BE2C (cell line): ENCODE data around the gene TPI1.

ENCODE experiments used
- DNase-seq: peaks from one replicate; pipeline ENCODE4 v3.0.0-alpha.2; 2020
- H3K27me3 ChIP-seq: fragments of 250-450 bp; sonication (Bioruptor Pico); 2 replicates; pipeline ENCODE4 v1.5.1; 2020; ENCODE audit warnings: mild to moderate bottlenecking
- H3K36me3 ChIP-seq: fragments of 250-450 bp; sonication (Bioruptor Pico); 2 replicates; pipeline ENCODE4 v1.5.1; 2020; ENCODE audit warnings: mild to moderate bottlenecking
- H3K4me1 ChIP-seq: fragments of 250-450 bp; sonication (Bioruptor Pico); 2 replicates; pipeline ENCODE4 v1.5.1; 2020
- H3K4me3 ChIP-seq: 2 replicates; pipeline ENCODE4 v1.5.1; 2011; ENCODE audit warnings: low read depth, low read length
- H3K9me3 ChIP-seq: fragments of 250-450 bp; sonication (Bioruptor Pico); 2 replicates; pipeline ENCODE4 v1.5.1; 2020
- CTCF ChIP-seq: IDR thresholded peaks from 2 replicates; pipeline ENCODE4 v1.5.1; 2012; ENCODE audit warnings: mild to moderate bottlenecking, low read depth, low read length

Gene TPI1

GRCh38 chr12:6894321-6894720 lies 27.0 kb downstream of the TPI1 start:
- H3K9me3 ChIP-seq, result no peaks in the 10 kb centered on the region
- no peaks in the 10 kb centered on the region for H3K36me3 ChIP-seq
- H3K4me1 ChIP-seq, result peaks cover 3% of the 10 kb centered on the region
- DNase-seq, result no peak
- H3K27me3 ChIP-seq, result no peaks in the 10 kb centered on the region
- TF ChIP-seq CTCF, result no peak
- H3K4me3 ChIP-seq, result no peak overlapping the region

- Histone ChIP-seq H3K36me3 (no peaks in the 10 kb centered on the region), H3K4me3 (no peak overlapping the region), H3K9me3 (no peaks in the 10 kb centered on the region), H3K27me3 (no peaks in the 10 kb centered on the region), H3K4me1 (no peaks in the 10 kb centered on the region)
- DNase-seq, result no peak
- TF ChIP-seq CTCF, result no peak
Measured at GRCh38 chr12:6896846-6897435, 29.6 kb downstream of the TPI1 start.

DNA sequence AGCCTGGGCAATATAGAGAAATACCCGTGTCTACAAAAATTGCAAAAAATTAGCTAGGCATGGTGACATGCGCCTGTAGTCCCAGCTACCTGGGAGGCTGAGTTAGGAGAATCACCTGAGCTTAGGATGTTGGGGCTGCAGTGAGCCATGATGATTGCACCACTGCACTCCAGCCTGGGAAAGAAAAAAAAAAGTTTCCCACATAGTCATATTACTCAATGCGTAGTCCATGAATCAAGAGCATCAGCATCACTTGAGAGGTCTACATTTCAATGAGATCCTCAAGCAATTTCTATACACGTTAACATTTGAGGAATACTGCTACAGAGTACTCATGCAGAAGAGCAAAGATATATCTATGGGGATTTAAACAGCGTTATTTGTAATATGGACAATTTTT lies 32.1 kb downstream of the TPI1 start:
- Histone ChIP-seq H3K9me3 (no peaks in the 10 kb centered on the region), H3K36me3 (no peaks in the 10 kb centered on the region), H3K4me1 (peaks cover 7% of the 10 kb centered on the region), H3K27me3 (no peaks in the 10 kb centered on the region), H3K4me3 (no peak overlapping the region)
- no peak for DNase-seq
- no peak for TF ChIP-seq CTCF

DNA sequence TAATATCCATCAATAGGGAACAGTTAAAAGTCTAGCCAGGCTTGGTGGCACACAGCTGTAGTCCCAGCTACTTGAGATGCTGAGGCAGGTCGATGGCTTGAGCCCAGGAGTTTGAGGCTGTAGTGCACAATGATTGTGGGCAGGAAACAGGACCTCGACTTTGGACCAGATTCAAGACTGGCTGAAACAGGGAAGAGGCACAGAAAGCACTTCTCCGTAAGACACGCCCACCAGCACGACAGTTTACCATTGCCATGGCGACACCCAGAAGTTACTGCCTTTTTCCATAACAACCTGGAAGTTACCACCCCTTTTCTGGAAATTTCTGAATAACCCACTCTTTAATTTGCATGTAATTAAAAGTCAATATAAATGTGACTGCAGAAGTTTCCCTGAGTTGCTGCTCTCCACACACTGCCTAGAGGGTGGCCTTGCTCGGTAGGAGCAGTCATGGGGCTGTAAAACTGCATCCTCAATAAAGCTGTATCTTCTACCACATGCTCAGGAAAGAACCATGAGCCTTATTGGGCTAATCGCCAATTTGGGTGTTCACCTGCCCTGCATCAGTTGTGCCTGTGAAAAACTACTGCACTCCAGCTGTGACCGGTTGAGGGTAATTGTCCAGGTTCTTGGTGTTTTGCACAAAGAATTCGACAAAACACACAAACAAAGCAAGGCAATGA lies 32.6 kb downstream of the TPI1 start:
- no peak overlapping the region for H3K4me3 ChIP-seq
- no peak for TF ChIP-seq CTCF
- H3K36me3 ChIP-seq, result no peaks in the 10 kb centered on the region
- peaks cover 7% of the 10 kb centered on the region for H3K4me1 ChIP-seq
- no peak for DNase-seq
- no peaks in the 10 kb centered on the region for H3K9me3 ChIP-seq
- H3K27me3 ChIP-seq, result no peaks in the 10 kb centered on the region

- TF ChIP-seq CTCF, result no peak
- Histone ChIP-seq H3K9me3 (no peaks in the 10 kb centered on the region), H3K27me3 (no peaks in the 10 kb centered on the region), H3K4me3 (no peak overlapping the region), H3K4me1 (peaks cover 7% of the 10 kb centered on the region), H3K36me3 (no peaks in the 10 kb centered on the region)
- no peak for DNase-seq
Measured at GRCh38 chr12:6902448-6902847, 35.1 kb downstream of the TPI1 start.

DNA sequence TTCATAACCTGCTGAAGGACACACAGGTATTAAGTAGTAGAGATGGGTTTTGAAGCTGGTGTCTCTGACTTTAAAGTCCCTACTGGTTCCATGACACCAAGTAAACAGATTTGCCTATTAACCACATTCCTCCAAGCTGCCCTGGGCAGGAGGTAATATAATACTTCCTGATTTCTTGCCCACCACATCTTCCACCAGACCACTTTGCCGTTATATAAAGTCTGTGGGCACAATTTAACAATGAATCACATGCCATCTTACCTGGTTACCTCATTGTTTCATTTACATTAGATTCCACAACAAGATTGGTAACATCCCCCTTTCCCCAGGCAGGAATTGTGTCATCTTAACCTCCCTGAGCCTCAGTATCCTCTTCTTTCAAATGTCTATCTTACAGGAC lies 36.4 kb downstream of the TPI1 start:
- Histone ChIP-seq H3K27me3 (no peaks in the 10 kb centered on the region), H3K4me1 (peaks cover 7% of the 10 kb centered on the region), H3K9me3 (no peaks in the 10 kb centered on the region), H3K4me3 (no peak overlapping the region), H3K36me3 (no peaks in the 10 kb centered on the region)
- no peak for DNase-seq
- no peak for TF ChIP-seq CTCF
